NCI-H2107 treated with DMSO at 0.1 percent for 48 hours (cell line): ENCODE results near the gene THPO.

Source experiments
- DNase-seq: peaks from one replicate; lab custom pipeline; 2025; ENCODE audit not compliant: unreplicated experiment; lab: John Stamatoyannopoulos, UW

Gene THPO

GRCh38 chr3:184384856-184385422 is 6.9 kb upstream of the THPO start:
- DNase-seq = no peak

- no peak for DNase-seq
These were observed 6.3 kb upstream of the THPO start for GRCh38 chr3:184384342-184384741.

- no peak for DNase-seq
These were observed 5.2 kb upstream of the THPO start for GRCh38 chr3:184383033-184383740.

GRCh38 chr3:184382326-184383032 is 4.5 kb upstream of the THPO start:
- DNase-seq = no peak

- no peak for DNase-seq
These were observed 3.5 kb upstream of the THPO start for GRCh38 chr3:184381261-184382224.

GRCh38 chr3:184380627-184381260 is 2.7 kb upstream of the THPO start:
- DNase-seq = no peak

- no peak for DNase-seq
These were observed 2.2 kb upstream of the THPO start for GRCh38 chr3:184380185-184380626.

- no peak for DNase-seq
These were observed 1.6 kb upstream of the THPO start, which contains the start of gene CHRD for GRCh38 chr3:184379358-184380184. Gene CHRD (plus strand): TSS chr3:184380054. CDS start chr3:184380319, 265 bp downstream.

- DNase-seq = no peak
These were observed 797 bp upstream of the THPO start for GRCh38 chr3:184378651-184379357.

GRCh38 chr3:184377374-184377773 is 633 bp downstream of the THPO start:
- no peak for DNase-seq

- no peak for DNase-seq
These were observed 2.1 kb downstream of the THPO start for GRCh38 chr3:184375747-184376461.

- DNase-seq = no peak
These were observed 4.6 kb downstream of the THPO start for GRCh38 chr3:184373422-184373821.

- no peak for DNase-seq
These were observed 5.1 kb downstream of the THPO start for GRCh38 chr3:184372911-184373310.

- DNase-seq = no peak
These were observed 5.6 kb downstream of the THPO start for GRCh38 chr3:184372296-184372821.

GRCh38 chr3:184371570-184372018 is 6.4 kb downstream of the THPO start:
- DNase-seq = peak; percentile 97

GRCh38 chr3:184368586-184369183 is 9.3 kb downstream of the THPO start:
- no peak for DNase-seq

GRCh38 chr3:184368116-184368515 is 9.9 kb downstream of the THPO start:
- no peak for DNase-seq
